NK-92 treated with Interleukin-12 subunit alpha and Interleukin-12 subunit beta, amount 100 ng/mL, for 24 hours (cell line): ENCODE data around the gene TRAPPC6A.

ENCODE experiments used
- DNase-seq: peaks from one replicate; lab custom pipeline; 2025; lab: John Stamatoyannopoulos, UW

Gene TRAPPC6A

GRCh38 chr19:45177817-45178261 lies at the start of gene TRAPPC6A:
TRAPPC6A (minus strand) TSS chr19:45178237; CDS start chr19:45178218, 19 bp downstream.
- no peak for DNase-seq

GRCh38 chr19:45224645-45225044 lies 46.6 kb upstream of the TRAPPC6A start:
- no peak for DNase-seq

GRCh38 chr19:45223879-45224278 lies 45.8 kb upstream of the TRAPPC6A start:
- no peak for DNase-seq

GRCh38 chr19:45222724-45223123 lies 44.7 kb upstream of the TRAPPC6A start:
- DNase-seq: no peak

GRCh38 chr19:45218911-45219743 lies 41.1 kb upstream of the TRAPPC6A start:
- DNase-seq: no peak

- no peak for DNase-seq
These were observed 40.4 kb upstream of the TRAPPC6A start for GRCh38 chr19:45218426-45218825.

GRCh38 chr19:45217957-45218334 lies 39.9 kb upstream of the TRAPPC6A start:
- no peak for DNase-seq

GRCh38 chr19:45217193-45217956 lies 39.3 kb upstream of the TRAPPC6A start:
- DNase-seq: no peak

GRCh38 chr19:45216667-45217066 lies 38.6 kb upstream of the TRAPPC6A start:
- no peak for DNase-seq

- DNase-seq: no peak
These were observed 37.6 kb upstream of the TRAPPC6A start for GRCh38 chr19:45215391-45216191.

- no peak for DNase-seq
These were observed 35.0 kb upstream of the TRAPPC6A start for GRCh38 chr19:45213031-45213430.

GRCh38 chr19:45211751-45212381 lies 33.8 kb upstream of the TRAPPC6A start:
- no peak for DNase-seq

GRCh38 chr19:45206328-45206727 lies 28.3 kb upstream of the TRAPPC6A start:
- no peak for DNase-seq

GRCh38 chr19:45205810-45206209 lies 27.8 kb upstream of the TRAPPC6A start:
- DNase-seq: no peak

GRCh38 chr19:45202637-45203036 lies 24.6 kb upstream of the TRAPPC6A start:
- DNase-seq: no peak

GRCh38 chr19:45200568-45200967 lies 22.5 kb upstream of the TRAPPC6A start:
- DNase-seq: no peak

GRCh38 chr19:45195764-45196163 lies 17.7 kb upstream of the TRAPPC6A start:
- no peak for DNase-seq

- no peak for DNase-seq
These were observed 13.3 kb upstream of the TRAPPC6A start for GRCh38 chr19:45191375-45191774.

- DNase-seq: no peak
These were observed 11.9 kb upstream of the TRAPPC6A start for GRCh38 chr19:45189971-45190370.

GRCh38 chr19:45187421-45188100 lies 9.5 kb upstream of the TRAPPC6A start:
- no peak for DNase-seq
